Stimulated activated naive CD8-positive, alpha-beta T cell treated with anti-CD3 and anti-CD28 coated beads, Interleukin-15, Interleukin-2, amounts not matched to agents 100 ng/mL and 50 ng/mL, for 24 hours (primary cell): Measurements from ENCODE around the gene IPO7.

Experiments
- H3K27ac Mint-ChIP-seq: one replicate; pipeline ENCODE4 v1.8.0; 2021; ENCODE audit warnings: mild to moderate bottlenecking, mixed read lengths
- H3K27me3 Mint-ChIP-seq: one replicate; pipeline ENCODE4 v1.8.0; 2021; ENCODE audit warnings: mixed read lengths
- H3K36me3 Mint-ChIP-seq: one replicate; pipeline ENCODE4 v1.8.0; 2021; ENCODE audit warnings: low read depth, mixed read lengths
- H3K4me1 Mint-ChIP-seq: one replicate; pipeline ENCODE4 v1.8.0; 2021; ENCODE audit warnings: low read depth, mixed read lengths
- H3K4me3 Mint-ChIP-seq: one replicate; pipeline ENCODE4 v1.8.0; 2021; ENCODE audit warnings: mild to moderate bottlenecking, mixed read lengths
- H3K9me3 Mint-ChIP-seq: one replicate; pipeline ENCODE4 v1.8.0; 2021; ENCODE audit warnings: mixed read lengths

IPO7 gene

GRCh38 chr11:9459667-9460321 lies 75.3 kb downstream of the IPO7 start:
- Mint-ChIP-seq H3K4me3 (peak overlapping the region; percentile 98), H3K27ac (peak overlapping the region; percentile 98)

DNA sequence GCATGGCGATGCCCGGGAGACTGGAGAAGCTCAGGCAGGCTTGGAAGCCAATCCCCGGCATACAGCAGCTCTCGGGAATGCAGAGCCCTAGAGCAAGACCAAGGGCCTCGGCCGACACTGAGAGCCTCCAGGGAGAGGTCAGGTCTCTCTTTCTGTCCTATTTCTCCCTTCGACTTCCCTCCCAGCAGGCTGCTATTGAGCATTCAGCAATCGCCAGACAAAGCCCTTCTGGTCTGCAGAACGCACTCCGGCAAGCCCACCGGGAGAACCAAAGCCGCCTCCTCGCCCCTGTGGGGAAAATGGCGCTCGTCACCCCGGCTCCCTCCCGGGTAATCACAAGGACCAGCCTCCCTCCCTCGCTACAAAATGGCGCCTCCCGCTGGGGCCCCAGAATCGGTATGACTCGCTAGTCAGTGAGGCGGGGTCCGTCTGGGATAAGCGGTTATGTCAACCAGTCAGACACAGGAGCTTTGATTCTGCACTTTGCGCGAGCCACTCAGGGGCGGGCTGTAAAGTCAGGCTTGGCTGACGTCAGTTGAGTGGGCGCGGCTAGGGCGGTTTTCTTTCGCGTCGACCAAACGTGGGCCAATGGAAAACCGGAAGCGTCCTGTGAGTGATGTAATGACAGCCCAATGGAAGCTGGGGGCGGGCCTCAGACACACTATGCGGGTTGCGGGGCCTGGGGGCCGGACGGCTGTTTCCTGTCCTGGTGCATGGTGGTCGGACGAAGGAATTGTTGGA lies 76.0 kb downstream of the IPO7 start, which contains the start of gene ZNF143:
TSS of gene ZNF143 (plus strand) at position 691 of the 741 bp plus-strand sequence. CDS start 10,297 bp downstream, outside the sequence.
- Mint-ChIP-seq H3K4me3 (peak within 1 kb of the TSS; percentile 98), H3K36me3 (peaks cover 7% of the 10 kb centered on the region), H3K27ac (peak within 1 kb of the TSS; percentile 98), H3K9me3 (no peaks in the 10 kb centered on the region), H3K4me1 (peaks cover 36% of the 10 kb centered on the region), H3K27me3 (no peaks in the 10 kb centered on the region)

More at GRCh38 chr11:9459667-9460321, 75.3 kb downstream of the IPO7 start:
- no peaks in the 10 kb centered on the region for H3K27me3 Mint-ChIP-seq
- peaks cover 36% of the 10 kb centered on the region for H3K4me1 Mint-ChIP-seq
- peaks cover 7% of the 10 kb centered on the region for H3K36me3 Mint-ChIP-seq
- H3K9me3 Mint-ChIP-seq, result no peaks in the 10 kb centered on the region

DNA sequence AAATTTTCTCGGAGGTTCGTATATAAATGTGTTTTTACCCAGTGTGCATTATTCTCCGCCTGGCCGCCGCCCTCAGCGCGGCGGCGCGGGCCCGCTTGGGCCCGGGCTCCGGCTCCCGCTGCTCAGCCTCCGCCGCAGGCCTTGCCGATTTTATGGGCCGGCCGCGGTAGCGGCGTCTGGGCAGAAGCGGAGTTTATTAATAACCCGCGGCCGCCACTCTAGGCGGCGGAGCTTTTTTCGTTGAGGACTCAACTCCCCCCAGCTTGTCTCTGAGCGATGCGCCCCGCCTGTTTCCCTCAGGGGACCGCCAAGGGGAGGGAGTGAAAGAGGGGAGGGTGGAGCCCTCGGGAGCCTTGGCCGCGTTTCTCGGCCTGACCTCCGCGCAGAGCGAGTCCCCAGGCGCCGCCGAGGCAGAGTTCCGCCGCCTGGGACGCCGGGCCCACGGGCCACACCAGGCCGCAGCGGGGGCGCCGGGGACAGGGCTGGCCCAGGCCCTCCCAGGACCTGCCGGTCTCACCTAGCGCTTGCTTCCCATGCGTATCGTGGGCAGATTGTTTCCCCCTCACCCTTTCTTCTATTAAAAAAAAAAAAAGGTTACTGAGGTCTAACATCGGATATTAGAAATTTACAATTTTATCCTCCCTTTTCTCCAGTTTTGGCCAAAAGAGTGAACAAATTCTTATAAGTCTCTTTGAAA lies 76.8 kb downstream of the IPO7 start:
- Mint-ChIP-seq H3K4me3 (peak overlapping the region; percentile 98), H3K4me1 (peaks cover 36% of the 10 kb centered on the region), H3K27ac (peak overlapping the region; percentile 98), H3K9me3 (no peaks in the 10 kb centered on the region), H3K36me3 (peaks cover 7% of the 10 kb centered on the region), H3K27me3 (no peaks in the 10 kb centered on the region)

GRCh38 chr11:9461760-9462134 lies 77.3 kb downstream of the IPO7 start:
- Mint-ChIP-seq H3K27ac (peak overlapping the region; percentile 91), H3K27me3 (no peaks in the 10 kb centered on the region), H3K36me3 (peaks cover 11% of the 10 kb centered on the region)

GRCh38 chr11:9462172-9462799 lies 77.8 kb downstream of the IPO7 start:
- H3K4me3 Mint-ChIP-seq, result peak overlapping the region; percentile 98
- H3K27ac Mint-ChIP-seq, result peak overlapping the region; percentile 91
- H3K36me3 Mint-ChIP-seq, result peaks cover 14% of the 10 kb centered on the region
- H3K27me3 Mint-ChIP-seq, result no peaks in the 10 kb centered on the region
- peaks cover 36% of the 10 kb centered on the region for H3K4me1 Mint-ChIP-seq
- H3K9me3 Mint-ChIP-seq, result no peaks in the 10 kb centered on the region

More at GRCh38 chr11:9461760-9462134, 77.3 kb downstream of the IPO7 start:
- Mint-ChIP-seq H3K9me3 (no peaks in the 10 kb centered on the region), H3K4me1 (peaks cover 36% of the 10 kb centered on the region), H3K4me3 (peak overlapping the region; percentile 98)

DNA sequence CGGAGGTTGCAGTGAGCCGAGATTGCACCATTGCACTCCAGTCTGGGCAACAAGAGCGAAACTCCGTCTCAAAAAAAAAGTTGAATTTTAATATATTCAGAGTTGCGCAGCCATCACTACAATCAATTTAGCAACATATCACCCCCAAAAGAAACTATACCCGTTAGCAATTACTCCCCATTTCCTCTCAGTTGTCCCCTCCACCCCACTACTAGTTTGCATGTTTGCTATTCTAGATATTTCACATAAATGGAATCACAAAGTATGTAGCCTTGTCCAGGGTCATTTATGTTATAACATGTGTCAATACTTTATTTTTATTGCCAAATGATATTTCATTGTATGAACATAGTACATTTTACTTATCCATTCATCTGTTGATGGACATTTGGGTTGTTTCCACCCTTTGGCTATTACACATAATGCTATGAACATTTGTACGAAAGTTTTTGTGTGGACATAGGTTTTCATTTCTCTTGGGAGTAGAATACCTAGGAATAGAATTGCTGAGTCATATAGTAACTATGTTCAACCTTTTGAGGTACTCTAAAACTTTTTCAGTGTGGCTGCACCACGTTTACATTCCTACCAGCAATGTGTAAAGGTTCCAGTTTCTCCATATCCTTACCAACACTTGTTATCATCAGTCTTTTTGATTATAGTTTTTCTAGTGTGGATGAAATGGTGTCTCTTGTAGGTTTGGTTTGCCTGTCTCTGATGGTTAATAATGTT lies 78.5 kb downstream of the IPO7 start:
- peak overlapping the region; percentile 98 for H3K4me3 Mint-ChIP-seq
- peaks cover 18% of the 10 kb centered on the region for H3K36me3 Mint-ChIP-seq
- no peaks in the 10 kb centered on the region for H3K9me3 Mint-ChIP-seq
- peak overlapping the region; percentile 88 for H3K27ac Mint-ChIP-seq
- H3K4me1 Mint-ChIP-seq, result peaks cover 40% of the 10 kb centered on the region
- H3K27me3 Mint-ChIP-seq, result no peaks in the 10 kb centered on the region

GRCh38 chr11:9470765-9471164 lies 86.3 kb downstream of the IPO7 start:
- Mint-ChIP-seq H3K4me3 (no peak overlapping the region), H3K9me3 (no peaks in the 10 kb centered on the region), H3K27ac (no peak overlapping the region), H3K36me3 (peaks cover 43% of the 10 kb centered on the region), H3K27me3 (no peaks in the 10 kb centered on the region), H3K4me1 (peaks cover 5% of the 10 kb centered on the region)

- H3K36me3 Mint-ChIP-seq, result peaks cover 43% of the 10 kb centered on the region
- no peaks in the 10 kb centered on the region for H3K27me3 Mint-ChIP-seq
- no peaks in the 10 kb centered on the region for H3K9me3 Mint-ChIP-seq
- H3K4me1 Mint-ChIP-seq, result no peaks in the 10 kb centered on the region
- H3K27ac Mint-ChIP-seq, result no peak overlapping the region
- no peak overlapping the region for H3K4me3 Mint-ChIP-seq
Measured at GRCh38 chr11:9473408-9473807, 89.0 kb downstream of the IPO7 start.

DNA sequence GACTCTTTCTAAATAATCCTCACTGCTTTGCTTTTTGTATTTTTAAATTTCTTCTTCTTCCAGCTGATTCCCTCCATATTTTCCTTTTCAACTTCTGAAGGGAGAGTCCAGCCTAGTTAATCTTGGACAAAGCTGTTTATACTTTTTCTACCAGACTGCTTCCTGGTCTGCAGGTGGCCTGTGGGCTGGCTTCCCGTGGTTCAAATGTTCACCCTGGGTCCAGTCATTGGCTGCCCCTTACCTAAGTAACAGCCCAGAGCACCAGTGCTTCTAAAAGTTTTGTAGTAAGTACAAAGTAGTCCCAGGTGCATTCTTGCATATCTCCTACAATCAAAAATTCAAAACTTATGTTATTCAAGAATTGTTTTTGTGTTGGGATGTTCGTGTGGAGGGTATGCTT lies 95.4 kb downstream of the IPO7 start:
- Mint-ChIP-seq H3K36me3 (peaks cover 47% of the 10 kb centered on the region), H3K27ac (peak overlapping the region; percentile 58), H3K9me3 (no peaks in the 10 kb centered on the region), H3K4me1 (no peaks in the 10 kb centered on the region), H3K27me3 (no peaks in the 10 kb centered on the region), H3K4me3 (no peak overlapping the region)

DNA sequence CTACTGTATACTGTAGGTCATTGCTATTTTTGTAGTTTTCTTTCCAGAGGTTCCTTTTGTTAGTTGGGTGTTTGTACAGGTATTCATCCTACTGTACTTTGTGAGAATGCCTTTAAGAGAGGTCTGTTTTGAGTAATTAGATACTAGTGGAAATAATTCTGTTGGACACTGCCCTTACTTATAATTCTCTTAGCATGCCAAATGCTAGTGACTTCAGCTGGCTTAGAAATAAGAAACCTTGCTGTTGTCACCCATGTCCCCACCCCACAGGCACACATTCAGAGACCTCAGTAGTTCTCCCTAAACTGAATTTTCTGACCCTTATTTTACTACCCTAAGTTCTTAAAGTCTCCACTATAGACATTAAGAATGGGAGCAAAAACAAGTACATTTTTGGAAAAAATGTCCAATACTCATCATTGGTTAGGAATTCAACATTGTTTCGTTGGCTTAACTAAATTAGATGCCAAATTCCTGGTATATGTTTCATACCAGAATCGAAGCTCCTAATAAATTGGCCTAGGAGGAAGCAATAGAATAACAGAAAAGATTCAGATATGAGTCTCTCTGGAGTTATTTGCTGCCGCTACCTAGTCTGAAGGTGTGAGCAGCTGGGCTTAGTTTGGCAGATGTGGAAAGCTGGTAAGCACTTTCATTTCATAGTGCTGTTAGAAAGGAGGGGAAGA lies 104.8 kb downstream of the IPO7 start:
- Mint-ChIP-seq H3K27ac (no peak overlapping the region), H3K4me1 (no peaks in the 10 kb centered on the region), H3K36me3 (peaks cover 46% of the 10 kb centered on the region), H3K9me3 (no peaks in the 10 kb centered on the region), H3K4me3 (no peak overlapping the region), H3K27me3 (no peaks in the 10 kb centered on the region)

DNA sequence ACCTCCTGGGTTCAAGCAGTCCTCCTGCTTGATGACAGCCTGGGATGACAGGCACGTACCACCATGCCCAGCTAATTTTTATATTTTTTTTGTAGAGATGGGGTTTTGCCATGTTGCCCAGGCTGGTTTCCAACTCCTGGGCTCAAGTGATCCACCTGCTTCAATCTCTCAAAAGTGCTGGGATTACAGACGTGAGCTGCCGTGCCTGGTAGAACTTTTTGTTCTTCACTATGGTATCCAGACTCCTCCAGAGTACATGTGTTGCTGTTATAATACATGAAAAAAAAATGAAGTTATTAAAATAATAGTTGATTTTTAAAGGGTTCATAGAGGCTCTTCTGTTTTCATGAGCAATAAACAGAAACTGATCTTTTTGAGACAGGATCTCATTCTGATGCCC lies 105.9 kb downstream of the IPO7 start:
- Mint-ChIP-seq H3K4me3 (no peak overlapping the region), H3K27me3 (no peaks in the 10 kb centered on the region), H3K4me1 (no peaks in the 10 kb centered on the region)

DNA sequence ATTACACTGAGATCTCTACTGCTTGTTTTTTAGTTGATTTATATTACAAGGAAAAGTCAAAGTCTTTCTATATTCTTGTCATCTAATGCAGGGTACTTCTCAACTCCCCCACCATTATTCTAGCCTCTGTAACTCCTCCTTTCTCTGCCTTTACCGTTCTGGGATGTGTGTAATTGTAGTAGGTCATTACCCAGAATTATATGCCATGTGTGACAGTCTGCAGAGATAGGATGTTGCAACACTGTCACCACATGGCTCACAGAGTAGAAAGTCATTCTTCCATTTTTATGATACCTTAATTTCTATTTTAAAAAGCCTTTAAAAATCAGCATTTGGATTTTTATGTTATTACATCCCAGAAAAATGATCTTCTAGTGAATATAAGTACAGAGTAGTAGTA lies 109.0 kb downstream of the IPO7 start:
- H3K27me3 Mint-ChIP-seq, result no peaks in the 10 kb centered on the region
- no peaks in the 10 kb centered on the region for H3K4me1 Mint-ChIP-seq
- peaks cover 54% of the 10 kb centered on the region for H3K36me3 Mint-ChIP-seq
- no peak overlapping the region for H3K4me3 Mint-ChIP-seq
- no peak overlapping the region for H3K27ac Mint-ChIP-seq
- H3K9me3 Mint-ChIP-seq, result no peaks in the 10 kb centered on the region

More for the DNA sequence above, 105.9 kb downstream of the IPO7 start:
- no peaks in the 10 kb centered on the region for H3K9me3 Mint-ChIP-seq
- no peak overlapping the region for H3K27ac Mint-ChIP-seq
- peaks cover 49% of the 10 kb centered on the region for H3K36me3 Mint-ChIP-seq

- H3K4me1 Mint-ChIP-seq, result no peaks in the 10 kb centered on the region
- no peak overlapping the region for H3K4me3 Mint-ChIP-seq
- no peaks in the 10 kb centered on the region for H3K9me3 Mint-ChIP-seq
- H3K36me3 Mint-ChIP-seq, result peaks cover 58% of the 10 kb centered on the region
- no peak overlapping the region for H3K27ac Mint-ChIP-seq
- no peaks in the 10 kb centered on the region for H3K27me3 Mint-ChIP-seq
Measured at GRCh38 chr11:9494316-9494715, 109.9 kb downstream of the IPO7 start.
